ENCODE results near the gene IVD.

DNA sequence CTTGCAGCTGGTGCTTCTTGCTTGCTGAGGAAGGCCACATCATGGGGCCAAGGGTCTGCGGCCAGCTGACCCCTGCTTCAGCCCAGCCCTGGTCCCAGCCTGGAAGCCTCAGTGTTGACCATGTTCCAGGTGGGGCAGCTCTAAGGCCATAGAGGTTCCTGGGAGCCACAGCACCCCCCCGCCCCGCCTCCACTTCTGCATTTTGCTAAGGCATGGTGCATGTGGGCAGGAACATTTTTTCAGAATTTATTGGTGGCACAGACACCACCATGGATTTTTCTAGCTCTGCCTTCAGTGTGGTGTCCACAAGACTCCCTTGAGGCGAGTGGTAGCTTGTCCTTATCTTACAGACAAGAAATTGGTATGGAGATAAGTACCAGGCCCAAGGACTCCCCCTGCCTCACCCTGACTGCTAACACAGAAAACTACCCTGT is 63.3 kb downstream of the IVD start:
- TF ChIP-seq, protein P1, sequence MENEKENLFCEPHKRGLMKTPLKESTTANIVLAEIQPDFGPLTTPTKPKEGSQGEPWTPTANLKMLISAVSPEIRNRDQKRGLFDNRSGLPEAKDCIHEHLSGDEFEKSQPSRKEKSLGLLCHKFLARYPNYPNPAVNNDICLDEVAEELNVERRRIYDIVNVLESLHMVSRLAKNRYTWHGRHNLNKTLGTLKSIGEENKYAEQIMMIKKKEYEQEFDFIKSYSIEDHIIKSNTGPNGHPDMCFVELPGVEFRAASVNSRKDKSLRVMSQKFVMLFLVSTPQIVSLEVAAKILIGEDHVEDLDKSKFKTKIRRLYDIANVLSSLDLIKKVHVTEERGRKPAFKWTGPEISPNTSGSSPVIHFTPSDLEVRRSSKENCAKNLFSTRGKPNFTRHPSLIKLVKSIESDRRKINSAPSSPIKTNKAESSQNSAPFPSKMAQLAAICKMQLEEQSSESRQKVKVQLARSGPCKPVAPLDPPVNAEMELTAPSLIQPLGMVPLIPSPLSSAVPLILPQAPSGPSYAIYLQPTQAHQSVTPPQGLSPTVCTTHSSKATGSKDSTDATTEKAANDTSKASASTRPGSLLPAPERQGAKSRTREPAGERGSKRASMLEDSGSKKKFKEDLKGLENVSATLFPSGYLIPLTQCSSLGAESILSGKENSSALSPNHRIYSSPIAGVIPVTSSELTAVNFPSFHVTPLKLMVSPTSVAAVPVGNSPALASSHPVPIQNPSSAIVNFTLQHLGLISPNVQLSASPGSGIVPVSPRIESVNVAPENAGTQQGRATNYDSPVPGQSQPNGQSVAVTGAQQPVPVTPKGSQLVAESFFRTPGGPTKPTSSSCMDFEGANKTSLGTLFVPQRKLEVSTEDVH (IDR thresholded peaks at IDR 0.05; ENCODE audit: low read depth, partially characterized antibody) = no peak
- TF ChIP-seq CREM (IDR thresholded peaks at IDR 0.05; ENCODE audit: low read depth) (no peak), KDM4B (IDR thresholded peaks at IDR 0.05; ENCODE audit: borderline replicate concordance in 2 of 2, low read depth in 1 of 2) (no peak), MXI1 (IDR thresholded peaks at IDR 0.05; ENCODE audit: low read depth, low read length) (no peak)
